SU-DHL-6 (cell line): ENCODE results near the gene BTBD1.

Experiments
- CTCF ChIP-seq: fragments of 200-600 bp; sonication (generic); IDR thresholded peaks from one replicate; pipeline ENCODE4 v1.5.1; 2017; ENCODE audit warnings: antibody characterized with exemption, mild to moderate bottlenecking, low read length, moderate library complexity; ENCODE audit not compliant: insufficient read depth, poor library complexity, severe bottlenecking
- EZH2phosphoT487 ChIP-seq: fragments of 200-600 bp; sonication (generic), shearing (Covaris generic); conservative IDR thresholded peaks from 2 replicates; pipeline ENCODE4 v1.6.1; 2018; ENCODE audit warnings: mild to moderate bottlenecking, antibody characterized with exemption, low read length, moderate library complexity, mixed read lengths

DNA sequence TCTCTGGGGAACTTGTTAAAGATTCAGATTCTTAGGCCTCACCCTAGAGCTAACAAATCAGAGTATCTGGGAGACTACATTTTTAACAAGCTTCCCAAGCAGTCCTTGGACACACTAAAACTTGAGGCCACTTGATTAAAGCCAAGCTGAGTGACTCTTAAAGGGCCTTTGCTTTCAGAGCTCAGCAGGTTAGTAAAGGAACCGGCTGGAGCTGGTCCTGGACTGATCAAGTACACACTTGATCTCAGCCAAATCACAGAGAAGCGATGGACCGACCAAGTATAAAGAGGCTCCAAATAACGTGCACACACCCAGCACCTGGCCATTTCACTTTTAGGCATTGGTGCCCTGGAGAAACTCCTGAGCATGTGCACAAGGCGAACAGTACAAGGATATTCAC lies 27.5 kb upstream of the BTBD1 start:
- TF ChIP-seq CTCF (no peak), EZH2phosphoT487 (no peak)
